Measurements from ENCODE around the gene LRIG2. TPM values are rescaled to one million over a fixed set of nuclear protein-coding genes. Genes with fewer than 3 reads are reported as not detected.
A peak's percentile ranks its signal among the peaks of the same experiment; 100 is the strongest.

The LRIG2 gene
- total and polyA plus RNA-seq, 2 experiments from 2014 or later = 10.0 to 40.4 TPM

DNA sequence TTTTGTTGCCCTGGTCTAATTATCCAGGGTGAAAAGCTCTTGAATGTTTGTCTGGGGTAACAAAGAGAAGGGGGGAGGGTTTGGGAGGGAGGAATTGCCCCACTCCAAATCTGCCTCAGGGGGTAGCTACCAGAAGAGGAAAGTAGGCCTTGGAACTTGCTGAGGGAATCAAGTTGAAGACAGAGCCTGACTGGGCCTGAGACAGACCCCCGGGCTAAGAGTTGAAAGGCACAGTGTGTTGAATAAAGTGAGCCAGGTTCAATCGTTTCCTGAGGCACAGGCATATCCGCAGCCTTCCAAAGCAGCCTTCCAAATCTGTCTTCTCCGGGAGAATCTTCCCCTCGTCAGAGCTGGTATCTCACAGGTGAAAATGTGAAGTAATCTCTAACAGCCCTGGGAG lies 96.6 kb downstream of the LRIG2 start (continued):
- TF ChIP-seq, protein P1, sequence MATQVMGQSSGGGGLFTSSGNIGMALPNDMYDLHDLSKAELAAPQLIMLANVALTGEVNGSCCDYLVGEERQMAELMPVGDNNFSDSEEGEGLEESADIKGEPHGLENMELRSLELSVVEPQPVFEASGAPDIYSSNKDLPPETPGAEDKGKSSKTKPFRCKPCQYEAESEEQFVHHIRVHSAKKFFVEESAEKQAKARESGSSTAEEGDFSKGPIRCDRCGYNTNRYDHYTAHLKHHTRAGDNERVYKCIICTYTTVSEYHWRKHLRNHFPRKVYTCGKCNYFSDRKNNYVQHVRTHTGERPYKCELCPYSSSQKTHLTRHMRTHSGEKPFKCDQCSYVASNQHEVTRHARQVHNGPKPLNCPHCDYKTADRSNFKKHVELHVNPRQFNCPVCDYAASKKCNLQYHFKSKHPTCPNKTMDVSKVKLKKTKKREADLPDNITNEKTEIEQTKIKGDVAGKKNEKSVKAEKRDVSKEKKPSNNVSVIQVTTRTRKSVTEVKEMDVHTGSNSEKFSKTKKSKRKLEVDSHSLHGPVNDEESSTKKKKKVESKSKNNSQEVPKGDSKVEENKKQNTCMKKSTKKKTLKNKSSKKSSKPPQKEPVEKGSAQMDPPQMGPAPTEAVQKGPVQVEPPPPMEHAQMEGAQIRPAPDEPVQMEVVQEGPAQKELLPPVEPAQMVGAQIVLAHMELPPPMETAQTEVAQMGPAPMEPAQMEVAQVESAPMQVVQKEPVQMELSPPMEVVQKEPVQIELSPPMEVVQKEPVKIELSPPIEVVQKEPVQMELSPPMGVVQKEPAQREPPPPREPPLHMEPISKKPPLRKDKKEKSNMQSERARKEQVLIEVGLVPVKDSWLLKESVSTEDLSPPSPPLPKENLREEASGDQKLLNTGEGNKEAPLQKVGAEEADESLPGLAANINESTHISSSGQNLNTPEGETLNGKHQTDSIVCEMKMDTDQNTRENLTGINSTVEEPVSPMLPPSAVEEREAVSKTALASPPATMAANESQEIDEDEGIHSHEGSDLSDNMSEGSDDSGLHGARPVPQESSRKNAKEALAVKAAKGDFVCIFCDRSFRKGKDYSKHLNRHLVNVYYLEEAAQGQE (IDR thresholded peaks at IDR 0.05; ENCODE audit: unreplicated experiment) = no peak
- no peak for TF ChIP-seq EZH2 (IDR thresholded peaks at IDR 0.05; ENCODE audit: low read depth, unreplicated experiment)

DNA sequence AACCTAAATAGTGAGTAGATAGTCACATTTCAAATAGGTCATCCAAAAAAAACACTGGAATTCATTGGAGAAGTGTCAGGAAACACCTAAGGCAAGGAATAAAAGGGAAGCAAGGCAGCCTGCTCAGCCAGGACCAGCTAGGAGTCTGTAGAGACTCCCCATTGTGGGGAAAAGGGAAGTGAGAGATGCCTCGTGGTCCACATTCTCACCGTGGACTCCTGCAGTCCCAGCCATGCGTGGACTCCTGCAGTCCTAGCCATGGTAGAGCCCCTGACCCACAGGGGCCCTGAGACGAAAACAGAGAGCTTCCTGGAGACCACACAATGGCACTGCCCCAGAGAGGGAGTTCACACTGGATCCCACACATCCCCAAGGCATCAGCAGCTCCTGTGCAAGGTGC lies 97.5 kb downstream of the LRIG2 start:
- H3K27me3 ChIP-seq (ENCODE audit: insufficient read depth) = no peaks in the 10 kb centered on the region
- H3K4me3 ChIP-seq = no peak overlapping the region
- H3K9me2 ChIP-seq (ENCODE audit: insufficient read depth) = 0 out of 2 replicates have a peak, but pooled peaks cover under 1% of the 10 kb centered on the region
- Mint-ChIP-seq H3K9me3 (peaks cover 28% of the 10 kb centered on the region), H3K4me3 (no peak overlapping the region), H3K27ac (no peak overlapping the region), H3K36me3 (ENCODE audit: low read depth) (peaks cover 23% of the 10 kb centered on the region), H3K4me1 (peaks cover 2% of the 10 kb centered on the region; the same call in 1 of the 3 replicates), H3K27me3 (ENCODE audit: insufficient read depth, low read depth, poor library complexity) (no peaks in the 10 kb centered on the region)
- peak overlapping the region; percentile 74; the same call in 1 of the 2 replicates for H2AFZ ChIP-seq
- no peaks in the 10 kb centered on the region for H4K20me1 ChIP-seq (replicated peaks; ENCODE audit: insufficient read depth)
- H3K79me2 ChIP-seq (replicated peaks; ENCODE audit: insufficient read depth) = no peaks in the 10 kb centered on the region
- H3F3A ChIP-seq (replicated peaks; ENCODE audit: low read depth) = no peaks in the 10 kb centered on the region
- DNase-seq (ENCODE audit: low spot score) = no peak
- H3K4me2 ChIP-seq = no peak overlapping the region
- ATAC-seq = no peak
- no peak overlapping the region for H3K27ac ChIP-seq (ENCODE audit: low read depth)
- peaks cover 7% of the 10 kb centered on the region for H3K36me3 ChIP-seq (ENCODE audit: insufficient read depth)
- H3K4me1 ChIP-seq (ENCODE audit: insufficient read depth) = no peaks in the 10 kb centered on the region
- TF ChIP-seq, protein P1 (IDR thresholded peaks at IDR 0.05; ENCODE audit: unreplicated experiment) = no peak
- TF ChIP-seq, protein P2, sequence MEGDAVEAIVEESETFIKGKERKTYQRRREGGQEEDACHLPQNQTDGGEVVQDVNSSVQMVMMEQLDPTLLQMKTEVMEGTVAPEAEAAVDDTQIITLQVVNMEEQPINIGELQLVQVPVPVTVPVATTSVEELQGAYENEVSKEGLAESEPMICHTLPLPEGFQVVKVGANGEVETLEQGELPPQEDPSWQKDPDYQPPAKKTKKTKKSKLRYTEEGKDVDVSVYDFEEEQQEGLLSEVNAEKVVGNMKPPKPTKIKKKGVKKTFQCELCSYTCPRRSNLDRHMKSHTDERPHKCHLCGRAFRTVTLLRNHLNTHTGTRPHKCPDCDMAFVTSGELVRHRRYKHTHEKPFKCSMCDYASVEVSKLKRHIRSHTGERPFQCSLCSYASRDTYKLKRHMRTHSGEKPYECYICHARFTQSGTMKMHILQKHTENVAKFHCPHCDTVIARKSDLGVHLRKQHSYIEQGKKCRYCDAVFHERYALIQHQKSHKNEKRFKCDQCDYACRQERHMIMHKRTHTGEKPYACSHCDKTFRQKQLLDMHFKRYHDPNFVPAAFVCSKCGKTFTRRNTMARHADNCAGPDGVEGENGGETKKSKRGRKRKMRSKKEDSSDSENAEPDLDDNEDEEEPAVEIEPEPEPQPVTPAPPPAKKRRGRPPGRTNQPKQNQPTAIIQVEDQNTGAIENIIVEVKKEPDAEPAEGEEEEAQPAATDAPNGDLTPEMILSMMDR (conservative IDR thresholded peaks at IDR 0.05; ENCODE audit: low read depth in 2 of 2) = no peak
- TF ChIP-seq EZH2 (IDR thresholded peaks at IDR 0.05; ENCODE audit: low read depth, unreplicated experiment) (no peak), NANOG (IDR thresholded peaks at IDR 0.05; ENCODE audit: borderline replicate concordance) (no peak), CREB1 (CRISPR knock-in tag; IDR thresholded peaks at IDR 0.05; ENCODE audit: low read depth) (no peak), ZNF114 (CRISPR knock-in tag; IDR thresholded peaks at IDR 0.05) (no peak), EZH2phosphoT487 (IDR thresholded peaks at IDR 0.05; ENCODE audit: unreplicated experiment) (no peak)
- TF ChIP-seq, protein P3, sequence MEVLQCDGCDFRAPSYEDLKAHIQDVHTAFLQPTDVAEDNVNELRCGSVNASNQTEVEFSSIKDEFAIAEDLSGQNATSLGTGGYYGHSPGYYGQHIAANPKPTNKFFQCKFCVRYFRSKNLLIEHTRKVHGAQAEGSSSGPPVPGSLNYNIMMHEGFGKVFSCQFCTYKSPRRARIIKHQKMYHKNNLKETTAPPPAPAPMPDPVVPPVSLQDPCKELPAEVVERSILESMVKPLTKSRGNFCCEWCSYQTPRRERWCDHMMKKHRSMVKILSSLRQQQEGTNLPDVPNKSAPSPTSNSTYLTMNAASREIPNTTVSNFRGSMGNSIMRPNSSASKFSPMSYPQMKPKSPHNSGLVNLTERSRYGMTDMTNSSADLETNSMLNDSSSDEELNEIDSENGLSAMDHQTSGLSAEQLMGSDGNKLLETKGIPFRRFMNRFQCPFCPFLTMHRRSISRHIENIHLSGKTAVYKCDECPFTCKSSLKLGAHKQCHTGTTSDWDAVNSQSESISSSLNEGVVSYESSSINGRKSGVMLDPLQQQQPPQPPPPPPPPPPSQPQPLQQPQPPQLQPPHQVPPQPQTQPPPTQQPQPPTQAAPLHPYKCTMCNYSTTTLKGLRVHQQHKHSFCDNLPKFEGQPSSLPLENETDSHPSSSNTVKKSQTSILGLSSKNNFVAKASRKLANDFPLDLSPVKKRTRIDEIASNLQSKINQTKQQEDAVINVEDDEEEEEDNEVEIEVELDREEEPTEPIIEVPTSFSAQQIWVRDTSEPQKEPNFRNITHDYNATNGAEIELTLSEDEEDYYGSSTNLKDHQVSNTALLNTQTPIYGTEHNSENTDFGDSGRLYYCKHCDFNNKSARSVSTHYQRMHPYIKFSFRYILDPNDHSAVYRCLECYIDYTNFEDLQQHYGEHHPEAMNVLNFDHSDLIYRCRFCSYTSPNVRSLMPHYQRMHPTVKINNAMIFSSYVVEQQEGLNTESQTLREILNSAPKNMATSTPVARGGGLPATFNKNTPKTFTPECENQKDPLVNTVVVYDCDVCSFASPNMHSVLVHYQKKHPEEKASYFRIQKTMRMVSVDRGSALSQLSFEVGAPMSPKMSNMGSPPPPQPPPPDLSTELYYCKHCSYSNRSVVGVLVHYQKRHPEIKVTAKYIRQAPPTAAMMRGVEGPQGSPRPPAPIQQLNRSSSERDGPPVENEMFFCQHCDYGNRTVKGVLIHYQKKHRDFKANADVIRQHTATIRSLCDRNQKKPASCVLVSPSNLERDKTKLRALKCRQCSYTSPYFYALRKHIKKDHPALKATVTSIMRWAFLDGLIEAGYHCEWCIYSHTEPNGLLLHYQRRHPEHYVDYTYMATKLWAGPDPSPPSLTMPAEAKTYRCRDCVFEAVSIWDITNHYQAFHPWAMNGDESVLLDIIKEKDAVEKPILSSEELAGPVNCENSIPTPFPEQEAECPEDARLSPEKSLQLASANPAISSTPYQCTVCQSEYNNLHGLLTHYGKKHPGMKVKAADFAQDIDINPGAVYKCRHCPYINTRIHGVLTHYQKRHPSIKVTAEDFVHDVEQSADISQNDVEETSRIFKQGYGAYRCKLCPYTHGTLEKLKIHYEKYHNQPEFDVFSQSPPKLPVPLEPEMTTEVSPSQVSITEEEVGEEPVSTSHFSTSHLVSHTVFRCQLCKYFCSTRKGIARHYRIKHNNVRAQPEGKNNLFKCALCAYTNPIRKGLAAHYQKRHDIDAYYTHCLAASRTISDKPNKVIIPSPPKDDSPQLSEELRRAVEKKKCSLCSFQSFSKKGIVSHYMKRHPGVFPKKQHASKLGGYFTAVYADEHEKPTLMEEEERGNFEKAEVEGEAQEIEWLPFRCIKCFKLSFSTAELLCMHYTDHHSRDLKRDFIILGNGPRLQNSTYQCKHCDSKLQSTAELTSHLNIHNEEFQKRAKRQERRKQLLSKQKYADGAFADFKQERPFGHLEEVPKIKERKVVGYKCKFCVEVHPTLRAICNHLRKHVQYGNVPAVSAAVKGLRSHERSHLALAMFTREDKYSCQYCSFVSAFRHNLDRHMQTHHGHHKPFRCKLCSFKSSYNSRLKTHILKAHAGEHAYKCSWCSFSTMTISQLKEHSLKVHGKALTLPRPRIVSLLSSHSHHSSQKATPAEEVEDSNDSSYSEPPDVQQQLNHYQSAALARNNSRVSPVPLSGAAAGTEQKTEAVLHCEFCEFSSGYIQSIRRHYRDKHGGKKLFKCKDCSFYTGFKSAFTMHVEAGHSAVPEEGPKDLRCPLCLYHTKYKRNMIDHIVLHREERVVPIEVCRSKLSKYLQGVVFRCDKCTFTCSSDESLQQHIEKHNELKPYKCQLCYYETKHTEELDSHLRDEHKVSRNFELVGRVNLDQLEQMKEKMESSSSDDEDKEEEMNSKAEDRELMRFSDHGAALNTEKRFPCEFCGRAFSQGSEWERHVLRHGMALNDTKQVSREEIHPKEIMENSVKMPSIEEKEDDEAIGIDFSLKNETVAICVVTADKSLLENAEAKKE (CRISPR knock-in tag; IDR thresholded peaks at IDR 0.05) = no peak
